RCC 7860 (cell line): ENCODE measurements around the gene SMNDC1.
A peak's percentile ranks its signal among the peaks of the same experiment; 100 is the strongest.
"Not testable (repeated sequence)": the region's sequence is repeated elsewhere in the genome, so short reads cannot be mapped to it uniquely, and the experiment has no call there.

Source experiments
- DNase-seq: peaks from one replicate; pipeline ENCODE4 v3.0.0-alpha.2; 2015; ENCODE audit warnings: low spot score
- FAIRE-seq: peaks from 2 replicates; lab custom pipeline; 2012; peaks lifted over from hg19 to GRCh38; lab: Jason Lieb, UNC

Gene SMNDC1

GRCh38 chr10:110259317-110259716 is 45.4 kb downstream of the SMNDC1 start:
- DNase-seq (no peak), FAIRE-seq (no peak)

DNA sequence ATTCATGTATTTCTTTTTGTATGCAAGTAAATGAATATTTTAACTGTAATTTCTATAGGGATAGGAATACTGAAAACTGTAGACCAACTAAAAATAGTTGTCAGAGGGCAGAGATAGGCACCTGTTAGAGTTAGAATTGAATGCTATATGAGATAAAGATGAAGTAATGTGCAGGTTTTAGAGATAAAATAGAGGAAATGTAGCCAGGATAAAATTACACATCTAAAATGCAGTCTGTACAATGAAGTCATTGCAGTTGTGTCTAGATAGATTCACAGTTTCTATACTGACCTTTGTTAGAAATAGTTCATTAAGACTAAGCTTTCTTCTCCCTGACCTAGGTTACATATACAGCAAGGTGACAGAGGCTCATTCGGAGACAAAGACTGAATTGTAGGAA is 46.2 kb downstream of the SMNDC1 start:
- FAIRE-seq (no peak), DNase-seq (no peak)

GRCh38 chr10:110254467-110254866 is 50.3 kb downstream of the SMNDC1 start:
- FAIRE-seq, result no peak
- no peak for DNase-seq

DNA sequence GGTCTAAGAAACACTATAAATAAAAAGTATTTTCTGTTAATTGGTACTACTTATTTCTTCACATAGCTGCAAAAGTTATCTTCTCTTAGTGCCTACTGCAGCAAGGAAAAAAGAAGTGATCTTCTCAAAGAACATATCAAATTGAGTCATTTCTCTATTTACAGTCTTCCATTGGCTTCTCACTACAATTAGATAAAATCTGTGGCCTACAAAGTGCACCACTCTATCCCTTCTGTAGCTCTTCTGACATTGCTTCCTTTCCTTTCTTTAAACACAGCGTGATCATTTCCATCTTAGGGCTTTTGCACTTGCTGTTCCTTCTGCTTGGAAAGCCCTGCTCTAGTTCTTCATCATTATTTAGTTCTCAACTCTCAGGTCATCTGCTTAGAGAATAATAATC is 52.6 kb downstream of the SMNDC1 start:
- DNase-seq (no peak), FAIRE-seq (no peak)

- not testable (repeated sequence) for DNase-seq, FAIRE-seq
Measured at GRCh38 chr10:110251392-110251791, 53.3 kb downstream of the SMNDC1 start.

DNA sequence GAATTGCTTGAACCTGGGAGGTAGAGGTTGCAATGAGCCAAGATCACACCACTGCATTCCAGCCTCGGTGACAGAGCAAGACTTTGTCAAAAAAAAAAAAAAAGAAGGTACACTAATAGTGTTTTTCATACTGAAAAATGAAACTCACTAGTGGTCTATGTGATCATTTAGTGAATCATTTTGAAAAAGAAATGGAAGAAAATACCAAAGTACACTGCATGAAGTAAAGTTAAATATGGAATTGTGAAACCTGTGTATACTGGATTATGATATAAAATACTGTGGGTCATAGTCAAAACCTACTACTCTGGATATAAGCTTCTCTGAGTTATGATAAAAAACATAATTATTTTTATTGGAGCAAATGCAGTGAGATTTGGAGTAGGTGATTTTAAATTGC is 55.2 kb downstream of the SMNDC1 start:
- FAIRE-seq, result peak; percentile 11
- DNase-seq, result not testable (repeated sequence)

GRCh38 chr10:110247833-110248232 is 56.9 kb downstream of the SMNDC1 start:
- FAIRE-seq, DNase-seq: not testable (repeated sequence)

DNA sequence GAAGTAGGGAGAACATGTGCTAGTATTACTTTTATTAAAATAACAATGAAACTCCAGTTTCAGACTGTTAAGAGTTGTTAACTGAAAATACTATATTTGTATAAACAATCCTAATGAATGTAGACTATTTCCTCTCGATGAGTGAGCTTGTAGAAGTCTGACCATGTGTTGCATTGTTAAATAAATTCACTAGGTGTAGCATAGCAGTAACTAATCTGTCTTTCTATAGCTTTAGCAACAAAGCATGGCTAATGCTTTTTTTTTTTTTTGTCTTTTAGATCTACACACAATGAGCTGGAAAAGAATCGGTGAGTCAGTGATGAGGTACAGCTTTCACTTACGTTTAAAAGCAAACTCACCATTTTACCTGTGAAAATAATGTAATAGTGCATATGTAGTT is 60.2 kb downstream of the SMNDC1 start:
- no peak for FAIRE-seq
- no peak for DNase-seq

DNA sequence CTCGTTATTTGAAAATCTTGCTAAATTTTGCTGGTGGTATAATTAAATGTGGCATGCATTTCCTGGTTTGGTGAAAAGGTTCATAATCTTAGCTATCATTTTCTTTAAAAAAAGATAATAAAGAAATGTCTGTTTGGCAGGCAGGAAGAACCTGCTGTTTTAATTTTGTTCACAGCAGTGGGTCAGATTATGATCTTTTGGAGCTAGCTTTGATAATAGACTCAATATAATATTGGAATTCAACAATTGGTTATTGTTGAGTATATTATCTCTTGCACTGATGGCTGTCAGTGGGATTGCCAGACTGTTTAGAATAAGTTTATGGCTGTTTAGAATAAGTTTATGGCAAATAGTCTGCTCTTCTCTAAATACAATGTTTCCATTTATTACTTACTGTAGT is 62.2 kb downstream of the SMNDC1 start:
- no peak for FAIRE-seq
- DNase-seq, result no peak

DNA sequence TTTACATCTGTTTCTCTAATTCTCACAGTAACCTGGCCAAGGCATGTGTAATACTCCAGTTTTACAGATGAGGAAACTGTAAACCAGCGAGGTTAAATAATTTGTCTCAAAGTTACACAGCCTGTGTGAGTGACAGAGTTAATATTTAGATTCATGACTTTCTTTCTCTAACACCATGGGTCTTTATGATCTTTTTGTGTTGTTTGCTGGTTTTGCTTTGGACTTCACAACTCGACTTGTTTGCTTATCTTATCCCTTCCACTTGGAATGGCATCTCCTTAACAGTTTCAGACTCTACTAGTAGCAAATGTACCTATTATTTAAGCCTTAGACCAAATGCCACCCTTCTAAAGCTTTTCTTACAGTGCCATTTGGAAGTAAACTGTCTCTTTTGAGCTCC is 62.9 kb downstream of the SMNDC1 start:
- FAIRE-seq (no peak), DNase-seq (no peak)

- no peak for DNase-seq
- FAIRE-seq, result no peak
Measured at GRCh38 chr10:110241407-110241806, 63.3 kb downstream of the SMNDC1 start.
